GM21381 (cell line): Measurements from ENCODE around the gene IFFO2.

Experiments used
- ATAC-seq: cut with Tn5 transposase; IDR thresholded peaks from one replicate; pipeline ENCODE4 v1.9.1; 2021; ENCODE audit warnings: mild to moderate bottlenecking, moderate library complexity; ENCODE audit not compliant: unreplicated experiment

The IFFO2 gene

DNA sequence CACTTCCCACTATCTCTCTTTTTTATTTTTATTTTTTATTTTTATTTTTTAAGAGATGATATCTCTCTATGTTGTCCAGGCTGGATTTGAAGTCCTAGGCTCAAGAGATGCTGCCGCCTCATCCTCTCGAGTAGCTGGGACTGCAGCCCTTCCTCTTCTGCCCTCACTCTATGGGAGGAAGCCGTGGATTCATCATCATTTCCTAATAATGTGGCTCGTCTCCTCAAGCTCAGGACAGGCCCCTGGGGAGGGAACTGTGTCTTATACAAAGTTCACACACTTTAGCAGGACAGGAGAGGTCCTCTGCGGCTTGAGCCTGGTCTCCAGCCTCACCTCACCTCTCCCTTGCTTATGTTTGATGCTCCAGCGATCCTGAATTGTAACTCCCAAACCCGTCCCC lies 16.5 kb upstream of the IFFO2 start:
- no peak for ATAC-seq

GRCh38 chr1:18972531-18972930 lies 16.1 kb upstream of the IFFO2 start:
- no peak for ATAC-seq

DNA sequence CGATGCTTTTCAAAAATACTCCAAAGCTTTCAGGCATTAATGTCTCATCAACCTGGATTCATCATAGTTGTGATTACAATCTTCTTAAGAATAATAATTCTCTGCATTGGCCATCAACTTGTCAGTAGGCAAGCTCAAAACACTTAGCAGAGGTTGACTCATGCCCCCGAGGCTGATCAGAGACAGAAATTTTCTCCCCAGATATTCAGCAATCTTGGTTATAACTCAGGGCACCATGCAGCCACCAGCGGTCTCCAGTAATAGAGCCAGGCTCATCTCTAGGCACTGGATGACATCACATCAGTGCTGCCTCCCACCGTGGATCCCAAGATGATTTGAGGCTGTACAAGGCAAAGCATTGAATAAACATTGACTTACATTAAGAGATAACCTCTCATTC lies 14.3 kb upstream of the IFFO2 start:
- ATAC-seq: no peak

GRCh38 chr1:18970358-18970757 lies 13.9 kb upstream of the IFFO2 start:
- no peak for ATAC-seq

- no peak for ATAC-seq
Observed at GRCh38 chr1:18967066-18967690, 10.7 kb upstream of the IFFO2 start.

GRCh38 chr1:18965206-18966173 lies 9.0 kb upstream of the IFFO2 start:
- ATAC-seq: no peak

GRCh38 chr1:18963968-18964367 lies 7.5 kb upstream of the IFFO2 start:
- no peak for ATAC-seq

- ATAC-seq: no peak
Observed at GRCh38 chr1:18962855-18963737, 6.6 kb upstream of the IFFO2 start.

DNA sequence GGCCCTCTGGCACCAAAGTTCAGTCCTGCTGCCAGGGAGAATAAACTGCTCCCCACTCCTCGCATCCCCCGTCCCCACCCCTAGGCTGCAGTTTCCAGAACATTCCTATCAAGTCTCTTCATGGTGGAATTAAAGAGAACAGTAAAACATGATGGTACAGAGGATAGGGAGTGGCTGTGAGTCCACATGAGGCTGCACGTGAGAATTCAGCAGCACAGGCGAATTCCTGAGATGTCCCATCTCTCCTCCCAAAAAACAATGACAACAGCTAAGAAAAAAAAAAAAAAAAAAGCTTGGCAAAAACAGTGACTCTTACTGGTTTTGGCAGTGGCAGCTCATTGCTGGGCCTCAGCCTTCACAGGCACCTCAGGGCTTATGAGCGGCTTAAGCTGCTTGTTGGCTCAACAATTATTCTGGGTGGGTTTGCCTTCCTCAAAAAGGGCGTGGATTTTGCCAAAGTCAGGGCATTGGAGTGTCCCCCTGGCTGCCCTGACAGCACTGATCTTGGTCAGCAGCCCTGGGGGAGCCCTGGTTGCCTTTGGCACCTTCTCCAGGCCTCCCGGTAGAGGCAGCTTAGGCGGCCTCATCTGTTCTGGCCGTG lies 5.7 kb upstream of the IFFO2 start:
- ATAC-seq: no peak

- no peak for ATAC-seq
Observed at GRCh38 chr1:18960821-18961220, 4.3 kb upstream of the IFFO2 start.

DNA sequence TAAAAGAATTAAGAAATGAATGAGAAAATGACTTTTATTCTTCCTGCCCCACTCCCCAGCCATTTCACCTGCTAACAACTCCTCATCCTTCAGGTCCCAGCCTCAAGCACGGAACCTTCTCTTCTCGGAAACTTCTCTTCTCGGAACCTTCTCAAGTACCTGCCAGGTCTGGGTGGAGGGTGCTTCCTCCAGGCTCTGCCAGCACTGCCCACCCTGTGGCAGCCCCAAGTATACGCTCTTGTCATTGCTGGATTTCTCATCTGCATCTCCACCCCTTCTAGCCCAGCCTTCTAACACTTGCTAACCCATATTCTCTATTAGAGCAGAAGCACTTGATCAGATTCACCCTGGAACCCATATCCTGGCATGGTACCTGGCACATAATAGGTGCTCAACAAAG lies 3.9 kb upstream of the IFFO2 start:
- no peak for ATAC-seq

DNA sequence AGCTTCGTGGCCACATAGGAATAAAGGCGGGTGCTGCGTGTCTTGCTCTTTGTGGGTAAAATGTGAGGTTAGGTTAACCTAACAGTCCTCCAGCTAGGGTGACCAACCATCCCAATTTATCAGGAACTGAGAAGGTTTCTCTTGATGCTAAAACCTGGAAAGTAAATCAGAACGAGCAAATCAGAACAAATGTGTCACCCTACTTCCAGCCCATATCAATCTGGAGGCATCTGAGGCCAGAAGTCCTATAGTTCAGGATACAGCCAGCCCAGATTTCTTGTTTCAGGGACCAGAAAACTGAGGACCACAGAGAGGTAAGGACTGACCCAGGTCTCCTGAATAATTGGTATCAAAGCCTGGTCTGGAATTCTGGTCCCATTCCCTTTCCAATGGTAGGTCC lies 3.1 kb upstream of the IFFO2 start:
- no peak for ATAC-seq

DNA sequence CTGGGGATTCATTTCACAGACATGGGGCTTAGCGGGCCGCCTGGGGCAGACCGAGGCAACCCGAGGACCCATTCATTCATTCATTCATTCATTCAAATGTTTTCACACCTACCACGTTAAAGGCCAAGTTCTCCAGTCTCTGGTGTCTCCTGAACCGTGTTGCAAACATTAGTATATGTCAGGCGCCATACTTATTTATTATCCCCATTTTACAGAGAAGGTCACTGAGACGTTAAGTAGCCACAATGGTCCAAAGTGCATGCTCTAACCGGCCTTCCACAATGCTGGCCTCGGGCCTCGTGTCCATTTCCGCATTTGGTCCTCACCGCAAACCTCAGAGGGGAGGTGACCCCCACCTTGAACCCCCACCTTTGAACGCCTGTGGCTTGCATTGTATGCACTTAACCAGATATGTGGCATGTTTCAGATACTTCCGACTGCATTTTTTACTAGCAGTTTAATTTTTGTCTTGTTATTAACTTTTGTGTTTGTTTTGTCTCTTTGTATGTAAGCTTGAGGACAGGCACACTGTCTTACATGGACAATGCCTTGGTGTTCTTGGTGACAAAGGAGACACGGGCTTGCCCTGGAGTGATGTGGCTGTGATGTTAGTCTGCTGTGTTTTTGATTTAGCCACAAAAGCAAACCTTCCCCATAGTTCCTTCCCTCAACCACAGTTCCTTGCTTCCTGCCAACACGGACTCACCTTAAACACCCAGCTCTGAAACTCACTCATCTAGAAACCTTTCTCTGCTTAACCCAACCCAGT lies 1.2 kb upstream of the IFFO2 start:
- no peak for ATAC-seq

DNA sequence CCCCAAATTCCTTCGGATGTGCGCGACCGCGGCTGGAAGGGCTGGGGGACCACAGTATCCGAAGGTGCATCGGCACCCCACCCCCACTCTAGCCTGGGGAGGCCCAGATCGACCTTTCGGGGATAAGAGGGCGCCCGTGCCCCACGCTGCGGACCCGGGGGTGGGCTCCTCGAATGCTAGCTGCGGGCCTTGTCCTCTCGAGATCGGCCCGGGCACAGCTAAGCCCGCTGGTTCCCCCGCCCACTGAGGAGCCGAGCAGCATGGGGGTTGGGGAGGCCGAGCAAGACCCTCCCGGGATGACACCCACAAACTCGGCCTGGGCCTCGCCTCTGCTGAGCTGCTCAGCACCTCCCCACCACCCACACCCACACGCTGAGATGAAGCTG lies 653 bp upstream of the IFFO2 start:
- ATAC-seq: no peak

- ATAC-seq: peak; percentile 21
Observed at GRCh38 chr1:18955441-18956192, 859 bp downstream of the IFFO2 start.

GRCh38 chr1:18955131-18955440 lies 1.4 kb downstream of the IFFO2 start:
- no peak for ATAC-seq

- no peak for ATAC-seq
Observed at GRCh38 chr1:18954270-18955071, 2.0 kb downstream of the IFFO2 start.

DNA sequence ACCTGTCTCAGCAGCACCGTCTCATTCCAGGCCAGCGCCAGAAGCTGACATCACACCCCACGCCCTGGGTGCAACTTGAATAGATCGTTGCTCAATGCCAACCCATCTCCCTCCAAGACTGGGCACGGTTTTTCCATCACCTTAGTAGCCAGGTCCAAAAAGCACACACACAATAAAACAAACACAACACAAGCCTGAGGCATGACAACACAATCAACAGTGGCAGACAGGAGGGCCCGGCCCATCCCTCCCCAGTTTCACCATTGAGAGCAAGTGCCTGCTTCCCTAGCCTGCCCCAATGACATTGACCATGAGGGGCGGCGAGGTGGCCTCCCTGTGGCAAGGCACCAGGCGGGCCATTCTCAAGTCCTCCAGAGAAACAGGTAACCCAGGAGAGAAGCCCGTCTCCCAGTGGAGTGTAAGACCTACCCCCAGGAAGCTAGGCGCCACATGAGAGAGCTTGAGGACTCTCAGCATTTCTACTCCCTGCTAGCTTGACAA lies 2.7 kb downstream of the IFFO2 start:
- no peak for ATAC-seq
